Common myeloid progenitor, CD34-positive (primary cell): ENCODE data around the gene SLC6A2.

Experiments used
- CTCF ChIA-PET: fragments of 350-600 bp; sonication (Branson Sonifier 250); formaldehyde crosslinking; loops from one replicate; lab custom pipeline; 2021; ENCODE audit warnings: antibody characterized with exemption; lab: Charles Lee
- POLR2A ChIA-PET: fragments of 350-600 bp; sonication (Branson Sonifier 250); formaldehyde crosslinking; loops from one replicate; lab custom pipeline; 2021; ENCODE audit warnings: antibody characterized with exemption; lab: Charles Lee
- DNase-seq, 3 donors: peaks; one replicate each; pipeline versions ENCODE4 v3.0.0 to v3.0.0-alpha.2; 2013
- H3K27ac ChIP-seq, 2 experiments: 1 replicate in 1 of 2; 2 replicates in 1 of 2; pipeline ENCODE4 v1.7.0; 2013; ENCODE audit warnings: inconsistent platforms in 2 of 2, low read length in 2 of 2, mild to moderate bottlenecking in 2 of 2, low read depth in 1 of 2, moderate library complexity in 1 of 2; ENCODE audit not compliant: severe bottlenecking in 2 of 2, insufficient read depth in 1 of 2, poor library complexity in 1 of 2
- H3K27me3 ChIP-seq, 5 experiments: replicated peaks in 2 of 5; 1 replicate in 3 of 5; 2 replicates in 2 of 5; pipeline versions ENCODE4 v1.6.1 to v1.7.0; 2013; ENCODE audit warnings: low read length in 4 of 5, mild to moderate bottlenecking in 2 of 5, moderate library complexity in 2 of 5, inconsistent platforms in 1 of 5; ENCODE audit not compliant: insufficient read depth in 5 of 5, control insufficient read depth in 4 of 5
- H3K36me3 ChIP-seq, 4 experiments: 1 replicate in 2 of 4; 2 replicates in 2 of 4; pipeline versions ENCODE4 v1.6.1 to v1.7.0; 2013; ENCODE audit warnings: low read length in 3 of 4, control low read depth in 1 of 4, mild to moderate bottlenecking in 1 of 4; ENCODE audit not compliant: control insufficient read depth in 4 of 4, insufficient read depth in 4 of 4
- H3K4me1 ChIP-seq, 4 experiments: 1 replicate in 3 of 4; 2 replicates in 1 of 4; pipeline versions ENCODE4 v1.6.1 to v1.7.1; 2013; ENCODE audit warnings: low read length in 3 of 4, mild to moderate bottlenecking in 3 of 4, control low read depth in 1 of 4, inconsistent platforms in 1 of 4, moderate library complexity in 1 of 4; ENCODE audit not compliant: control insufficient read depth in 4 of 4, insufficient read depth in 4 of 4; ENCODE audit errors: control extremely low read depth in 1 of 4
- H3K4me3 ChIP-seq, 7 experiments: 1 replicate in 4 of 7; 2 replicates in 3 of 7; pipeline versions ENCODE4 v1.5.1 to v1.7.0; 2013; ENCODE audit warnings: mild to moderate bottlenecking in 7 of 7, low read length in 6 of 7, moderate library complexity in 6 of 7, inconsistent platforms in 2 of 7, low read depth in 2 of 7, control low read depth in 1 of 7; ENCODE audit not compliant: insufficient read depth in 4 of 7, control insufficient read depth in 1 of 7; ENCODE audit errors: extremely low read depth in 1 of 7
- H3K9me3 ChIP-seq, 5 experiments: 1 replicate in 4 of 5; 2 replicates in 1 of 5; pipeline versions ENCODE4 v1.6.1 to v1.7.1; 2013; ENCODE audit warnings: low read length in 4 of 5, mild to moderate bottlenecking in 2 of 5, inconsistent platforms in 1 of 5, low read depth in 1 of 5, moderate library complexity in 1 of 5; ENCODE audit not compliant: control insufficient read depth in 4 of 5, insufficient read depth in 2 of 5; ENCODE audit errors: control extremely low read depth in 1 of 5
- WGBS: methylation state at CpG from one replicate; pipeline ENCODE4 v1.1.5; 2013; ENCODE audit not compliant: insufficient coverage; 5-methylcytosine and 5-hydroxymethylcytosine counted together

SLC6A2 gene

DNA sequence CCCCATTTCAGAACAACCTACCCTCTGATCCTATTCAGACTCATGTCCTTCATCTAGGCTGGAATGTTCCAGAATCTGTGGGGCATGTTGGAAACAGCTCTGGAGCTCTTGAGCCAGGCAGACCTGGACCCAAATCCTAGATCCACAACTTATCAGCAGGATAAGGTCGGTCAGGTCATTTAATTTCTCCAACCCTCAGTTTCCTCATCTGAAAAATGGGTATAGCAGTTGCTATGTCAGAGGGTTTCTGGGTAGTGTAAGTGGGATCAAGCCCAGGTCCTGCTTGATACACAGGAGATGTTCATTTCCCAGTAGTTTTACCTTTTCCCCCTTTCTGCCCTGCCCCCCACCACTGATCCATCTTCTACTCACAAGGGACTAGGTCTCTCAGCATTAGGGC, 12.0 kb downstream of the SLC6A2 start:
- POLR2A ChIA-PET, result no interaction called here
- Histone ChIP-seq H3K27me3 (peaks cover 0 to 12% (median 0%) of the 10 kb centered on the region in 5 experiments), H3K4me3 (no peak overlapping the region), H3K9me3 (peaks cover 0 to 4% (median 0%) of the 10 kb centered on the region in 5 experiments), H3K36me3 (no peaks in the 10 kb centered on the region), H3K27ac (no peak overlapping the region), H3K4me1 (no peaks in the 10 kb centered on the region)
- CTCF ChIA-PET, result interaction anchor here (0.8 to 1.4 kb wide), 2 partner anchors 16 to 33 kb away, joined by 3 read pairs; no protein-coding TSS in a partner anchor
- no CpG with 5 or more reads among the region's 1 CpG for WGBS
- DNase-seq, result no peak

DNA sequence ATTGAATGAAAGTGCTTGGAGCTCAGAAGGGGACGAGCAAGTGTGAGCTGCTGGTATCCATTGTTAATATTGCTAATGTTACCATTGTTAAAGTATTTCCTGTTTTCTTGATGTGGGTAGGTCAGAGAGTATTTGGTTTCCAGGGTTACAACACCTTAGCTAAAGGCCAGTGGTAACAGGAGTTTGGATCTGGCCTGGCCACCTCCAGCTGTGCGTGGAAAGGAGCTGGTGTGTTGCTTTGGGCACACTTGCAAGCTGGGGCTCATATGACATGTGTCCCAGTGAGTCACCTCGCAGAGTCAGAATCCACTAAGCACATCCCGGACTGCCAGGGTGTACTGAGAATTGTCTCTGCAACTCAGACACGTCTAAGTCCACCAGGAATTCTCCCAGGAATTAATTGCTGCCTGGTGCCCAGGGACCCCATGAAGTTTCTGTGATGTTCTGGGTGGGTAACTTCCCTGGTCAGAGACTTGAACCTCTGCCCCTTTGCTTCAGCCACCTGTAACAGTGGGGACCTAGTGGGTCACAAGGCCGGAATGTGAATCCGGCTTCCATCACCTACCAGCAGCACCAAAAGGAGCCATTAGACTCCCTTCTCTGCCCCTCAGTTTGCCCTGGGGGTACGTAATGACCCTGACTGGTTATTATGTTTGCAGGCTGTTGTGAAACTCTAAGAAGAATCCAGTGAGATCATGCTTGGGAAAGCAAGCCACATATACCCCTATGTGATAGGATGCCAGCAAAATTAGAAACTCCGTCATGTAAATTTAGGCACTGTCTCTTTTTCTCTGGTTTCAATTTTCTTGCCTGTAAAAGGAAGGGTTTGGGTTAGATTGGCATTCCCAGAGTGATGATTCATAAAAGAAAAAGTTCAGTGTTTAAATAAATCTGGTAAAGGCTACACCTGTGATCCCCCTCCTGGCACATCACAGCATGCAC, 12.8 kb downstream of the SLC6A2 start:
- Histone ChIP-seq H3K36me3 (no peaks in the 10 kb centered on the region), H3K4me1 (no peaks in the 10 kb centered on the region), H3K9me3 (no peaks in the 10 kb centered on the region), H3K4me3 (no peak overlapping the region), H3K27ac (no peak overlapping the region), H3K27me3 (peaks cover 0 to 12% (median 0%) of the 10 kb centered on the region in 5 experiments)
- DNase-seq, result peak in 2 of 3 donors; percentile 6 to 27
- POLR2A ChIA-PET, result no interaction called here
- 87% methylated on average over 9 of the region's 9 CpGs for WGBS
- CTCF ChIA-PET, result interaction anchor here (0.8 to 1.4 kb wide), 2 partner anchors 15 to 32 kb away, joined by 3 read pairs; no protein-coding TSS in a partner anchor

DNA sequence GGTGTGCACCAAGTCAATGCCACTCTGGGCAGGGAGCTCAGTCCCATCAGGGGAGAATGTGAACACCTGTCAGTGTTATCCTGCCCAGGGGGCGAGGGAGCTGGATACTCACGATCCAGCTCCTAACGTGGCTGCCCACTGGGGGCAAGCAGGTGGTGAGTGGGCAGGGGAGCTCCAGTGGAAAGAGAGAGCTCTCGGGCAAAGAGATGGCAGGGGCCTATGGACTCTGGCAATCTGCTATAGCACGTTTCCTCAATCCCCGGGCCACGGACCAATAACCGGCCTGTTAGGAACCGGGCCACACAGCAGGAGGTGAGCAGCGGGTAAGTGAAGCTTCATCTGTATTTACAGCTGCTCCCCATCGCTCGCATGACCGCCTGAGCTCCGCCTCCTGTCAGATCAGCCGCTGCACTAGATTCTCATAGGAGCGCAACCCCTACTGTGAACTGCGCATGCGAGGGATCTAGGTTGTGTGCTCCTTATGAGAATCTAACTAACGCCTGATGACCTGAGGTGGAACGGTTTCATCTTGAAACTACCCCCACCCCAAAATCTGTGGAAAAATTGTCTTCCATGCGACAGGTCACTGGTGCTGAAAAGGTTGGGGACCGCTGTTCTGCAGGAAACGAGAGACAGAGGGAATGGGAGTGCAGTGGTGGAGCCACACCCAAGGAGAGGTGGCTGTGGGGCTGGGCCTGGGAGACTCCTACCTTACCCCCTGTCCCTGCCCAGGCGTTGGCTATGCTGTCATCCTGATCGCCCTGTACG, 15.6 kb downstream of the SLC6A2 start:
- H3K27ac ChIP-seq, result no peak overlapping the region
- CTCF ChIA-PET, result no interaction called here
- POLR2A ChIA-PET, result interaction anchor here (1.1 kb wide), 1 partner anchor 10 kb away, joined by 3 read pairs; no protein-coding TSS in a partner anchor
- H3K27me3 ChIP-seq, result peaks cover 0 to 12% (median 0%) of the 10 kb centered on the region in 5 experiments
- 96% methylated on average over 26 of the region's 26 CpGs for WGBS
- H3K4me1 ChIP-seq, result no peaks in the 10 kb centered on the region
- DNase-seq, result no peak
- no peaks in the 10 kb centered on the region for H3K36me3 ChIP-seq
- H3K9me3 ChIP-seq, result no peaks in the 10 kb centered on the region
- no peak overlapping the region for H3K4me3 ChIP-seq

DNA sequence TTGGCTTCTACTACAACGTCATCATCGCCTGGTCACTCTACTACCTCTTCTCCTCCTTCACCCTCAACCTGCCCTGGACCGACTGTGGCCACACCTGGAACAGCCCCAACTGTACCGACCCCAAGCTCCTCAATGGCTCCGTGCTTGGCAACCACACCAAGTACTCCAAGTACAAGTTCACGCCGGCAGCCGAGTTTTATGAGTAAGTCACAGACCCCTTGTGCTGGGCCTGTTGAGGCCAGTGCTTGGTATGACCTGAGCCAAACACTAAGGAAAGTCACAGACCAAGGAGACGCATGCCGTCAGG, 16.1 kb downstream of the SLC6A2 start:
- Histone ChIP-seq H3K4me1 (no peaks in the 10 kb centered on the region), H3K27ac (no peak overlapping the region), H3K9me3 (no peaks in the 10 kb centered on the region), H3K36me3 (no peaks in the 10 kb centered on the region), H3K4me3 (no peak overlapping the region), H3K27me3 (peaks cover 0 to 14% (median 0%) of the 10 kb centered on the region in 5 experiments)
- ChIA-PET CTCF (no interaction called here), POLR2A (interaction anchor here (1.1 kb wide), 1 partner anchor 9 kb away, joined by 3 read pairs; no protein-coding TSS in a partner anchor)
- no peak for DNase-seq
- 100% methylated on average over 8 of the region's 10 CpGs for WGBS

DNA sequence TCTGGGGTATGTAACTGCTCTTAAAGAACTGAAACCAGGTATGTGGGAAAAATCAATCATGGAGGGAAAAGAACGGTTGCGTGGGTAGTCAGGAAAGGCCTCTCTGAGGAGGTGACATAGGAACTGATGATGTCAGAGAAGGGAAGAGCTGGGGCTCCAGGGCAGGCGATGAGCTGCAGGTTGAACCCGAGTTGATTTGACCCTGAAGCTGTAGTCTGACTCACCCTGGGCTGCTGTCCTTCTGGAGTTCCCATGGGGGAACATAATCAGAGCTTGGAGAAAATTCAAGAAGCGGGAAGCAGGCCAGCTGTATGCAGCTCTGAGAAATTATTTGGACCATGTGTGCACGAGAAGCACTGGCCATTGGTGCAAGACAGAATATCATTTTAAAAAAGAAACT, 16.7 kb downstream of the SLC6A2 start:
- ChIA-PET POLR2A (no interaction called here), CTCF (no interaction called here)
- Histone ChIP-seq H3K27ac (no peak overlapping the region), H3K9me3 (no peaks in the 10 kb centered on the region), H3K36me3 (no peaks in the 10 kb centered on the region), H3K4me3 (no peak overlapping the region), H3K27me3 (peaks cover 0 to 13% (median 0%) of the 10 kb centered on the region in 5 experiments), H3K4me1 (no peaks in the 10 kb centered on the region)
- WGBS, result 95% methylated on average over 6 of the region's 6 CpGs
- DNase-seq, result no peak

DNA sequence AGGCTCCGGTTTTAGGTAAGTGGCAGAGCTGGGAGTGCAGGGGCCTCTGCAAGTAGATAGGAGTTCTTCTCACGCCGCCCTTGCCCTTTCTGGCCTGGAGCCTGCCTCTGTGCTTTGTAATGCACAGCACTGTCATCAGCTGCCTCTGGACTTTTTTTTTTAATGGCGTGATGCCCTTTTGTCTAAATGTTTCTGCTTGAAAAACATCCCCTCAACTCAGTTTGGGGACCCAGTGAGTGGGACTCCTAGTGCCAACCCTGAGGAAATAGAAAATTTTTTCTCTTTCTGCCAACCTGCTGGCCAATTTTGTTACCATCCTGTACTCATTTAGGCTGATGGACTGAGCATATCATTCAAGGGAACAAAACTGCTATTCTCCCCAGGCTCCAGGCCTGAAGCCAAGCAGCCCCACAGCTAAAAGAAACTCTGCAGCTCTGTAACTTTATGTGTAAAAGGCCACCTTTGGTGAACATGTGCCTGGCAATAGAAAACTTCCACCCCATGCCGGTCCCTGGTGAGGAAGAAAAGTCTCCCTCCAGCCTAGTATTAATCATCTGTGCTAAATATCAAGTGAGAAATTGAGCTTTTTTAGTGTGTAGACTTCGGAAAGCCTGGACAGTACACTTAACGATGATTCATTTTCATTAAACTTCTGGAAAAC, 22.5 kb downstream of the SLC6A2 start:
- ChIA-PET CTCF (no interaction called here), POLR2A (no interaction called here)
- H3K27ac ChIP-seq, result no peak overlapping the region
- H3K4me1 ChIP-seq, result no peaks in the 10 kb centered on the region
- H3K9me3 ChIP-seq, result no peaks in the 10 kb centered on the region
- DNase-seq, result no peak
- 75% methylated on average over 4 of the region's 7 CpGs for WGBS
- no peaks in the 10 kb centered on the region for H3K36me3 ChIP-seq
- peaks cover 0 to 7% (median 0%) of the 10 kb centered on the region in 5 experiments for H3K27me3 ChIP-seq
- no peak overlapping the region for H3K4me3 ChIP-seq
